Peyer's patch (tissue), 4 donors: ENCODE data around the gene SLC39A11. TPM values are rescaled to one million over a fixed set of nuclear protein-coding genes. Genes with fewer than 3 reads are reported as not detected.

ENCODE experiments used
- DNase-seq, 3 donors: peaks; one replicate each; pipeline ENCODE4 v3.0.0-alpha.2; 2017 to 2019
- H3K27ac ChIP-seq, 4 donors: fragments of 200-600 bp; sonication (generic); one replicate each; pipeline ENCODE4 v1.5.1; 2016 to 2019
- H3K27me3 ChIP-seq, 2 donors: fragments of 200-600 bp; sonication (generic); one replicate each; pipeline ENCODE4 v1.5.1; 2019
- H3K36me3 ChIP-seq, 3 donors: fragments of 200-600 bp; sonication (generic); one replicate each; pipeline ENCODE4 v1.5.1; 2016 to 2019
- H3K4me1 ChIP-seq, 4 donors: fragments of 200-600 bp; sonication (generic); one replicate each; pipeline ENCODE4 v1.5.1; 2016 to 2019
- H3K4me3 ChIP-seq, 4 donors: fragments of 200-600 bp; sonication (generic); 1 replicate in 3 of 4; 2 replicates in 1 of 4; pipeline ENCODE4 v1.5.1; 2016 to 2019; ENCODE audit warnings: mild to moderate bottlenecking in 1 of 4
- H3K9me3 ChIP-seq, 4 donors: fragments of 200-600 bp; sonication (generic); one replicate each; pipeline ENCODE4 v1.5.1; 2016 to 2019; ENCODE audit warnings: mild to moderate bottlenecking in 1 of 4
- POLR2A ChIP-seq, 2 donors: fragments of 450-650 bp; IDR thresholded peaks; one replicate each; pipeline ENCODE4 v1.5.1; 2017; ENCODE audit warnings: antibody characterized with exemption in 2 of 2, mild to moderate bottlenecking in 2 of 2, moderate library complexity in 2 of 2
- total RNA-seq, 4 donors: library from RNA; depleted of rRNA; stranded (reverse); fragments of >200 nt; gene quantifications; one replicate each; pipeline ENCODE4 v1.1.0, GENCODE V29; 2016
- TF ChIP-seq, protein P1 (sequence below), 6 experiments: fragments of 450-650 bp in 4 of 6; fragments of 200-600 bp in 2 of 6; sonication (generic) in 1 of 6; IDR thresholded peaks; one replicate each; pipeline ENCODE4 v1.5.1; 2017 to 2019; ENCODE audit warnings: antibody characterized with exemption in 6 of 6, mild to moderate bottlenecking in 3 of 6, moderate library complexity in 1 of 6

SLC39A11 gene
- total RNA-seq, 4 donors from 2014 or later: 39.9 to 91.6 (median 45.7) TPM

GRCh38 chr17:73043686-73044581, 48.6 kb downstream of the SLC39A11 start:
- H3K27ac ChIP-seq: no peak overlapping the region
- no peak overlapping the region for H3K4me3 ChIP-seq
- no peaks in the 10 kb centered on the region for H3K36me3 ChIP-seq
- no peak for DNase-seq
- H3K4me1 ChIP-seq: peaks cover 0 to 5% (median 0%) of the 10 kb centered on the region in 4 donors
- H3K9me3 ChIP-seq: no peaks in the 10 kb centered on the region
- TF ChIP-seq, protein P1, sequence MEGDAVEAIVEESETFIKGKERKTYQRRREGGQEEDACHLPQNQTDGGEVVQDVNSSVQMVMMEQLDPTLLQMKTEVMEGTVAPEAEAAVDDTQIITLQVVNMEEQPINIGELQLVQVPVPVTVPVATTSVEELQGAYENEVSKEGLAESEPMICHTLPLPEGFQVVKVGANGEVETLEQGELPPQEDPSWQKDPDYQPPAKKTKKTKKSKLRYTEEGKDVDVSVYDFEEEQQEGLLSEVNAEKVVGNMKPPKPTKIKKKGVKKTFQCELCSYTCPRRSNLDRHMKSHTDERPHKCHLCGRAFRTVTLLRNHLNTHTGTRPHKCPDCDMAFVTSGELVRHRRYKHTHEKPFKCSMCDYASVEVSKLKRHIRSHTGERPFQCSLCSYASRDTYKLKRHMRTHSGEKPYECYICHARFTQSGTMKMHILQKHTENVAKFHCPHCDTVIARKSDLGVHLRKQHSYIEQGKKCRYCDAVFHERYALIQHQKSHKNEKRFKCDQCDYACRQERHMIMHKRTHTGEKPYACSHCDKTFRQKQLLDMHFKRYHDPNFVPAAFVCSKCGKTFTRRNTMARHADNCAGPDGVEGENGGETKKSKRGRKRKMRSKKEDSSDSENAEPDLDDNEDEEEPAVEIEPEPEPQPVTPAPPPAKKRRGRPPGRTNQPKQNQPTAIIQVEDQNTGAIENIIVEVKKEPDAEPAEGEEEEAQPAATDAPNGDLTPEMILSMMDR (IDR thresholded peaks at IDR 0.05): no peak
- TF ChIP-seq POLR2A (IDR thresholded peaks at IDR 0.05): no peak
- H3K27me3 ChIP-seq: no peaks in the 10 kb centered on the region

DNA sequence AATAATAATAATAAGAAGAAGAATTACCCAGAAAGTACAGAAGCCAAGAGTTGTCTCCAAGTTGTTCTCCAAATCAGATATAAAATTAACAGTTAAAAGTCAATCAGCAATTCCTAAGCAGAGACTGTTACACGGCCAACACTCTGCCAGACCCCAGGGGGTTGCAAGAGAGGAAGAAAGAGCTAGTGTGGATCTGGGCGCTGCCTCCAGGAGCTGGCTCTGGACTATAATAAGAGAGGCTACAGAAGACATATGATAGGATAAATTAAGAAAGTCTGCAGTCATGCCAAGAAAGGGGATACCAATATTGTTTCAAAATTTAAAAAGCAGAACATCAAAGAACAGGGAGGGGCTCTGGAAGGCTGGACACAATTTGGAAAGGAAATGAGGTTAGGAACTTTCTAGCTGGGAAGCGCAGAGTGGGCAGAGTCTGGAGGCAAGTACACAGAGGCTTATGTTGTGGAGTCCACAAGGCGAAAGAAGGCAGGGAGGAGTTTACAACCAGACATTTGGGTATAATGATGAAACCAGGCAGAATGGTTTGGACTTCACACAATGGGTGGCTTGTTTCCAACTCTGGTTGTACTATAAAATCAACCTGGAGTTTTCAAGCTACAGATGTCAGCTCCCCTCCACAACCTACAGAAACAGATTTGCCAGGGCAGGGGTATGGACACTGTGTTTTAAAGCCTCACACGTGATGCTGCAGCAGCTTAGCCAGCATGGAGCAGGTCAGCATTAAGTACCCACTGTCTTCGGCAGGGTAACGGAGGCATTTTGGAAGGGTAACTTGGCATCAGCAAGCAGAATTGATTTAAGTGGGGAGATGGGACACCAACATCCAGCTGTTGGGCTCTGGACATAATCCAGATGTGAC, 49.4 kb downstream of the SLC39A11 start:
- TF ChIP-seq, protein P1 (IDR thresholded peaks at IDR 0.05): no peak
- TF ChIP-seq POLR2A (IDR thresholded peaks at IDR 0.05): no peak
- no peak for DNase-seq
- H3K27me3 ChIP-seq: no peaks in the 10 kb centered on the region

DNA sequence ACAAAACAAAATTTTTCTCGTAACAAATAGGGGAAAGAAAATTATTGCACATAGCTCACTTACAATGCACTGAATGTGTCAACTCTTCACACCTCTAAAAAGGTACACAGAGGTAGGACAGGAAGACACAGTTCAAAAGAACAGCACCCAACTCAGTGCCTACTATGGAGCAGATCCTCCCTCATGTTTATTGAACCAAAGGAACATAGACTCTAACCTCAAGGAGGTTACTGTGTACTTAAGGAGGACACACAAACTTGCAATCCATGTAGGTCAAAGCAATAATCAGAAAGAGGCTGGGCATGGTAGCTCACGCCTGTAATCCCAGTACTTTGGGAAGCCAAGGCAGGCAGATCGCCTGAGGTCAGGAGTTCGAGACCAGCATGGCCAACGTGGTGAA, 50.3 kb downstream of the SLC39A11 start:
- Histone ChIP-seq H3K27me3 (no peaks in the 10 kb centered on the region), H3K4me1 (peaks cover 0 to 5% (median 0%) of the 10 kb centered on the region in 4 donors), H3K36me3 (no peaks in the 10 kb centered on the region), H3K4me3 (no peak overlapping the region), H3K9me3 (no peaks in the 10 kb centered on the region), H3K27ac (no peak overlapping the region)
- no peak for TF ChIP-seq POLR2A (IDR thresholded peaks at IDR 0.05)
- TF ChIP-seq, protein P1 (IDR thresholded peaks at IDR 0.05): no peak
- DNase-seq: no peak

More for the DNA sequence above, 49.4 kb downstream of the SLC39A11 start:
- no peak overlapping the region for H3K27ac ChIP-seq
- no peak overlapping the region for H3K4me3 ChIP-seq
- H3K36me3 ChIP-seq: no peaks in the 10 kb centered on the region
- no peaks in the 10 kb centered on the region for H3K9me3 ChIP-seq
- peaks cover 0 to 5% (median 0%) of the 10 kb centered on the region in 4 donors for H3K4me1 ChIP-seq

GRCh38 chr17:73039282-73039681, 53.2 kb downstream of the SLC39A11 start:
- Histone ChIP-seq H3K27ac (no peak overlapping the region), H3K36me3 (no peaks in the 10 kb centered on the region), H3K4me3 (no peak overlapping the region), H3K27me3 (no peaks in the 10 kb centered on the region), H3K4me1 (peaks cover 0 to 5% (median 0%) of the 10 kb centered on the region in 4 donors), H3K9me3 (no peaks in the 10 kb centered on the region)
- peak in 1 of 3 donors; percentile 13 for DNase-seq
- no peak for TF ChIP-seq POLR2A (IDR thresholded peaks at IDR 0.05)
- TF ChIP-seq, protein P1 (IDR thresholded peaks at IDR 0.05): no peak

- no peaks in the 10 kb centered on the region for H3K9me3 ChIP-seq
- no peak overlapping the region for H3K4me3 ChIP-seq
- H3K36me3 ChIP-seq: no peaks in the 10 kb centered on the region
- H3K4me1 ChIP-seq: no peaks in the 10 kb centered on the region
- TF ChIP-seq POLR2A (IDR thresholded peaks at IDR 0.05): no peak
- TF ChIP-seq, protein P1 (IDR thresholded peaks at IDR 0.05): no peak
- no peak for DNase-seq
- H3K27ac ChIP-seq: no peak overlapping the region
- H3K27me3 ChIP-seq: no peaks in the 10 kb centered on the region
These were observed 61.0 kb downstream of the SLC39A11 start for GRCh38 chr17:73031472-73031871.
